Adrenal gland (tissue), 12 donors: ENCODE measurements around the gene LAMB2. TPM values are rescaled to one million over a fixed set of nuclear protein-coding genes. Genes with fewer than 3 reads are reported as not detected.

Experiments used
- DNase-seq, 7 donors: peaks; one replicate each; pipeline ENCODE4 v3.0.0-alpha.2; 2019 to 2020
- H3K27ac ChIP-seq, 5 donors: fragments of 200-600 bp; sonication (generic) in 4 of 5; 1 replicate in 3 of 5; 2 replicates in 2 of 5; pipeline versions ENCODE4 v1.5.1 to v1.8.0; 2016 to 2020; ENCODE audit warnings: mild to moderate bottlenecking in 1 of 5
- H3K27me3 ChIP-seq: fragments of 200-600 bp; 2 replicates; pipeline ENCODE4 v1.8.0; 2021
- H3K36me3 ChIP-seq, 2 donors: fragments of 200-600 bp; replicated peaks in 1 of 2; 1 replicate in 1 of 2; 2 replicates in 1 of 2; pipeline versions ENCODE4 v1.5.1 to v1.8.0; 2018 to 2022
- H3K4me1 ChIP-seq, 2 donors: fragments of 200-600 bp; replicated peaks in 1 of 2; 1 replicate in 1 of 2; 2 replicates in 1 of 2; pipeline versions ENCODE4 v1.5.1 to v1.8.0; 2018 to 2021
- H3K4me3 ChIP-seq, 4 donors: fragments of 200-600 bp; sonication (generic) in 3 of 4; one replicate each; pipeline ENCODE4 v1.5.1; 2016 to 2018
- H3K9me3 ChIP-seq, 3 donors: fragments of 200-600 bp; sonication (generic) in 1 of 3; replicated peaks in 1 of 3; 1 replicate in 2 of 3; 2 replicates in 1 of 3; pipeline versions ENCODE4 v1.5.1 to v1.8.0; 2016 to 2021
- CTCF ChIP-seq, 6 experiments: fragments of 450-650 bp in 4 of 6; fragments of 200-600 bp in 2 of 6; sonication (generic) in 1 of 6; IDR thresholded peaks; 1 replicate in 5 of 6; 2 replicates in 1 of 6; pipeline versions ENCODE4 v1.5.1 to v1.8.0; 2016 to 2021; ENCODE audit warnings: antibody characterized with exemption in 6 of 6, mild to moderate bottlenecking in 2 of 6, moderate library complexity in 1 of 6
- POLR2A ChIP-seq, 2 donors: fragments of 450-650 bp; IDR thresholded peaks; one replicate each; pipeline ENCODE4 v1.6.1; 2017; ENCODE audit warnings: antibody characterized with exemption in 2 of 2, mild to moderate bottlenecking in 2 of 2, moderate library complexity in 1 of 2
- WGBS, 4 donors: extraction: QIAGEN DNeasy Blood & Tissue Kit in 2 of 4; methylation state at CpG; one replicate each; pipeline versions ENCODE4 v1.1.5 to v1.1.7; 2013 to 2017; 5-methylcytosine and 5-hydroxymethylcytosine counted together
- intact Hi-C, 2 donors: fragments of 100-400 bp; cut with DNase I; formaldehyde crosslinking; loops; one replicate each; pipeline versions ENCODE4 v1.14.1 to v1.15.0; 2022 to 2023
- polyA plus RNA-seq, 3 donors: library from polyadenylated mRNA; stranded (reverse); fragments of 200-250 nt in 2 of 3; fragments of 350-450 nt in 1 of 3; fragmentation: Illumina TruSeq in 1 of 3; extraction: RNeasy Lipid Tissue Mini Kit (QIAGEN cat#74804) in 1 of 3; gene quantifications; one replicate each; pipeline ENCODE4 v1.2.3, GENCODE V29; 2013 to 2014
- total RNA-seq, 9 donors: library from RNA; depleted of rRNA in 4 of 9; stranded (reverse); fragments of >200 nt in 4 of 9; fragments of 120-200 nt in 1 of 9; fragmentation: NEBNext Ultra II Directional in 1 of 9; extraction: Animal tissue kit (Norgen Biotek cat#: 25700) in 1 of 9; gene quantifications; one replicate each; pipeline versions ENCODE4 v1.1.0 to v1.2.4, GENCODE V29; 2013 to 2023
- donor health status: healthy with polysubstance abuse.
- donor health status: Bipolar disorder and iron deficiency.
- donor health status: DM: yes; HTN: yes; CAD: no.
- donor health status: DM: no; HTN: no; CAD: no.
- donor health status: DM: no; HTN: no; CAD: no.
- donor health status: DM: yes; HTN: yes; CAD: no.

Gene LAMB2
- total and polyA plus RNA-seq, 12 donors: 275 to 1,805 (median 859) TPM

GRCh38 chr3:49122451-49122850 lies 10.4 kb downstream of the LAMB2 start:
- intact Hi-C loops: no loop called here
- Histone ChIP-seq H3K36me3 (peaks cover 0 to 79% of the 10 kb centered on the region in 2 donors), H3K4me3 (no peak overlapping the region), H3K9me3 (no peaks in the 10 kb centered on the region), H3K27ac (no peak overlapping the region), H3K27me3 (no peaks in the 10 kb centered on the region), H3K4me1 (peaks cover 16 to 17% of the 10 kb centered on the region in 2 donors)
- 80 to 90% (median 87%) methylated on average over 2 to 7 of the region's 7 CpGs; no CpG with 5 or more reads in 1 of the 4 donors for WGBS, 4 donors
- TF ChIP-seq CTCF (IDR thresholded peaks at IDR 0.05): no peak
- no peak for TF ChIP-seq POLR2A (IDR thresholded peaks at IDR 0.05)
- DNase-seq: no peak

- H3K9me3 ChIP-seq: no peaks in the 10 kb centered on the region
- no peak overlapping the region for H3K27ac ChIP-seq
- H3K36me3 ChIP-seq: peaks cover 0 to 79% of the 10 kb centered on the region in 2 donors
- no peak for DNase-seq
- H3K4me1 ChIP-seq: peaks cover 16 to 17% of the 10 kb centered on the region in 2 donors
- H3K27me3 ChIP-seq: no peaks in the 10 kb centered on the region
- TF ChIP-seq CTCF (IDR thresholded peaks at IDR 0.05) (no peak), POLR2A (IDR thresholded peaks at IDR 0.05) (no peak)
- WGBS, 4 donors: 91 to 96% (median 93%) methylated on average over 8 to 12 of the region's 12 CpGs
- intact Hi-C loops: no loop called here
- no peak overlapping the region for H3K4me3 ChIP-seq
Measured at GRCh38 chr3:49122022-49122421, 10.8 kb downstream of the LAMB2 start.

- TF ChIP-seq POLR2A (IDR thresholded peaks at IDR 0.05) (no peak), CTCF (IDR thresholded peaks at IDR 0.05) (no peak)
- Histone ChIP-seq H3K36me3 (peaks cover 0 to 79% of the 10 kb centered on the region in 2 donors), H3K4me3 (peak overlapping the region in 2 of 4 donors; percentile 93 to 96), H3K27me3 (no peaks in the 10 kb centered on the region), H3K27ac (peak overlapping the region; percentile 66 to 98 (median 93)), H3K4me1 (peaks cover 16 to 17% of the 10 kb centered on the region in 2 donors), H3K9me3 (no peaks in the 10 kb centered on the region)
- intact Hi-C loops: no loop called here
- no peak for DNase-seq
- WGBS, 4 donors: 73 to 80% (median 74%) methylated on average over 6 to 17 of the region's 17 CpGs
Measured at GRCh38 chr3:49121132-49121736, 11.6 kb downstream of the LAMB2 start.

GRCh38 chr3:49120438-49121131 lies 12.3 kb downstream of the LAMB2 start, which contains the start of gene USP19:
TSS of gene USP19 (minus strand) at chr3:49120823. CDS start at chr3:49119145, 1,678 bp downstream.
- Histone ChIP-seq H3K36me3 (peaks cover 0 to 79% of the 10 kb centered on the region in 2 donors), H3K4me3 (peak within 1 kb of the TSS; percentile 40 to 96 (median 76)), H3K4me1 (peaks cover 16 to 17% of the 10 kb centered on the region in 2 donors), H3K27me3 (no peaks in the 10 kb centered on the region), H3K9me3 (no peaks in the 10 kb centered on the region), H3K27ac (peak within 1 kb of the TSS; percentile 66 to 98 (median 93))
- WGBS, 4 donors: 1% methylated on average over 70 of the region's 70 CpGs; no CpG with 5 or more reads in 2 of the 4 donors
- peak; percentile 79 to 82 for TF ChIP-seq POLR2A (IDR thresholded peaks at IDR 0.05)
- TF ChIP-seq CTCF (IDR thresholded peaks at IDR 0.05): peak in 1 of 6 experiments; percentile 25
- peak; percentile 93 to 97 (median 95) for DNase-seq
- intact Hi-C loops: no loop called here
